Activated CD8-positive, alpha-beta memory T cell treated with anti-CD3 and anti-CD28 coated beads for 24 hours (primary cell): Measurements from ENCODE around the gene RUNX2.

Source experiments
- DNase-seq: peaks from one replicate; pipeline ENCODE4 v3.0.0-alpha.2; 2020

Gene RUNX2

DNA sequence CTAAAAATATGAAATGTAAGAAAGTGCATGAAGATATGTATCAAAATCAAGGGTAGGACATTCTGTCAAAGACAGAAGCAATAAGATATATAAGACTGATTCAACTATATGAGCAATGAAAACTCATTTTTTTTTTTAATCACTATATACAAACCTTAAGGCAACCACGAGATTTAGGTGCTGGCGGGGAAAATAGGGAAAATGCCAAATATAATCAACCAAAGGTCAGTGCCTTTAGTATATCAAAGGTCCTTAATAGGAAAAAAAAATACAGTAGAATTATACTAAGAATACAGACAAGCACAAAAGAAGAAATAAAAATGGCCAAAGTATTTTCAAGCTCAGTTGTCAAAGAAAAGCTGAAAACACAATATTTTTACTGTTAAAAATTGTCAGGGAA is 25.5 kb downstream of the RUNX2 start:
- no peak for DNase-seq

DNA sequence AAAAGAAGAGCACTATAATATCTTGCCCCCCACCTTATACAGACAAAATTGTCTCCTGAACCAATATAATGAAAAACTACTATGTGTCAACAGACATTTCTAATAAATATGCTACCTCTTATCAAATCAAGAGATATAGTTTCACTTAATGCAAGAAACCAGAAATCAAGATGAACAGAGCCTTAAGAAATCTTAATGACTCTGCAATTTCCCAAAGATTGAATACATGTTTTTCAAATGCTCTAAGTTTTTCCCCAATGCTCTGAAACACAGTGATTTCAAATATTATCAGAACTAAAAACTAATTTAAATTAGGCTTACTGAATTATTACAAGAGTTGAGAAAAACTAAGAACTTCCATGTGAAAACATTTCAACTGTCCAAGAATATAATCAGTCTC is 36.3 kb downstream of the RUNX2 start:
- no peak for DNase-seq

DNA sequence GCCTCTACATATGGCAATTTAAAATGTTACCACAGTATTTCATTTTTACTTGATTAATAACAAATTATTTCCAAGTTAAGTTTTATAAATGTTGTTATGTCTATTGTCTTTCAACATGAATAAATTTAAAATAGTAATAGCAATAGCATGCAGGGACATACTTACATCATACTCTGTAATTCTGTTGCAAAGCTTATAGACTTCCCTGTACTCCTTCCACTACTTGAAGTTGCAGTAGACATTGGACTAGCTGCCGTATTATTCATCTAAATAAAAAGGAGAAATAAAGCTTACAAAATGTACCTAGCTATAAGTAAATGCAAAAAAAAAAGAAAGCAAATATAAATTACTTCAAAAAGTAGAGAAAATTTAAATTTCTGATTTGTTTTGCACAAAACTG is 36.9 kb downstream of the RUNX2 start:
- DNase-seq = no peak

DNA sequence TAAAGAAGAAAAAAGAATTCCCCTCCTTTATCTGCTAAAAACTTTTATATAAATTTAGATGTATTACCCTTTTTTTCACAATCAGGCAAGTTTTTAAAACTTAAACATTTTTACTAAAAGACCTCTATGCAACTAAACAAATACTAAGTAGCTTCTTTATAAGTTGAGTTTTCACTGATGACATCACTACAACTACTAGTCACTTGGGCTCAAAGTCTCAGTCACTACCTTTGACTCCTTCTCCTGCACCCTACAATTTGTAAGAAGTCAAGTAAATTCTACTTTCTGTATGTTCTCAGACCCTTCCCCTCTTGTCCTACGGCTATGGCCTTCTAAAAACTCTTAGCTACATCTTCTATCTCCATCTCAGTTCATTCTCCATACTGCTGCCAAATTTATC is 38.4 kb downstream of the RUNX2 start:
- no peak for DNase-seq

DNA sequence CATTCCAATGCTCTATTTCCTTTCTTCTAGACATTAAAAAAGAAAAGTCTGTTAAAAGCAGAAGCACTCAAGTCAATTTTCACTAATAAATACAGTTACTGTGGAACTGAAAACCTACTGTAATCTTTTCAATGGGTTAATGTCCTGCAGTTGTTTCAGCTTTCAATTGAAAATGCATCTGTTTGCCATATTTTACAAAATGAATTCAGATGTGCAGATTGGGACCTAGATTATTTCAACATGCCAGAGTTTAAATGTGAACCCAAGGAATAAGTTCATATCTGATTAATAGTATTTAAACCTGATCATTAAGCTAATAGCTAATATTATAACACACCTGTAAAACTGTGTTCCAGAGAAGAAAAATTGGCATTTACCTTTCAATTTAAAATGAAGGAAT is 39.9 kb downstream of the RUNX2 start:
- no peak for DNase-seq

DNA sequence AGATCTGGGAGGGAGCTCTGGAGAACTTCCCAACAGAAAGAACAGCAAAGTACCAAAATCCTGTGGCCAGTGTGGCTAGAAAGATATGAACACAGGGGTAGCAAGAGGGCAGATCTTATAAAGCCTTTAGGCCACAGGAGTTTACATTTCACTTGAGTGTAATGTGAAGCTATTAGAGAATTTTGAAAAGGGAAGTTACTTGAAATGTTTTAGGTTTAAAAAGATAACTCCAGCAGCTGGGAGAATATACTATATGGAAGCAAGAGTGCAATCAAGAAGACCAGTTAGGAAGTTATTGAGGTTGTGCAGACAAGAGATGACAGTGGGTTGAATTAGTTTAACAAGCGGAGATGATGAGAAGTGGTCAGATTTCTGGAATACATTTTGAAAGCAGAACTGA is 41.7 kb downstream of the RUNX2 start:
- no peak for DNase-seq

DNA sequence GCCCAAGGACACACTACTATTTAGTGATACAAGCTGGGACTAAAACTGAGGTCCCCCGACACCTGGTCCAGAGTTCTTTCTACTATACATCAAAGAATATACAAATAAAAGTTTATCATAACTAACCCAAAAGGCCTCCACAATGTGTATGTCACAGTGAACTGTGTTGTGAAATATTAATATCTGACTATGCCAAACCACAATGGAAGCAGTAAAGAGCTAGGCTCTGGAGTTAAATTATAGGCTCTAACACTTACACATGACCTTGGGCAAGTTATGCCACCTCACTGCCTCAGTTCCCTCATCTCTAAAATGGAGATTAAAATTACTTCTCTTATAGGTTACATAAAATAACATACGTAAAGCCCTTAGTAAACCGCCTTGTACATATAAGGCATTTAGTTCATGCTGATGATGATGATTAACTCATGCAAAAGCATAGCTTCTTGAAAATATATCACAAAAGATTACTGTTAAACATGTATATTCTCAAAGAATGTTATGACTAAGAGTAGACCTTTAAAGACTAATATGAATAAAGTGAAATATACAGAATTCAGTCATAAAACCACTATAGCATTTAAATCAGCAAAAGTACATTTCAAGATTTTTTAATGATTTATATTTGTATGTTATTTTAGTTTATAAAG is 43.9 kb downstream of the RUNX2 start:
- no peak for DNase-seq

DNA sequence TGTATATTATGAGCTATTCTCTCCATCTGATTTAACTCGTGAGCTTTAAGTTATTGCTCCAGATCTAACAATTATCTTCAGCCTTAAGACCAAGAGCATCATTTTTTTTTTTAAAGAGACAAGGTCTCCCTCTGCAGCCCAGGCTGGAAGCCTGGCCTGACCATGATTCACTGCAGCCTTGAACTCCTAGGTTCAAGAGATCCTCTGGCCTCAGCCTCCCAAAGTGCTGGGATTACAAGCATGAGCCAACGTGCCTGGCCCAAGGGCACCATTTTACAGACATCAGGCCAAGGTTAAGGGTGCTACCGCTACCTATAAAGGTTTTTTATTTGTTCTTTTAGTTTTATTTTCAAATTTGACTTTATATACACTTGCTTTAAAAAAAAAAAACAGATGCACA is 47.3 kb downstream of the RUNX2 start:
- no peak for DNase-seq

DNA sequence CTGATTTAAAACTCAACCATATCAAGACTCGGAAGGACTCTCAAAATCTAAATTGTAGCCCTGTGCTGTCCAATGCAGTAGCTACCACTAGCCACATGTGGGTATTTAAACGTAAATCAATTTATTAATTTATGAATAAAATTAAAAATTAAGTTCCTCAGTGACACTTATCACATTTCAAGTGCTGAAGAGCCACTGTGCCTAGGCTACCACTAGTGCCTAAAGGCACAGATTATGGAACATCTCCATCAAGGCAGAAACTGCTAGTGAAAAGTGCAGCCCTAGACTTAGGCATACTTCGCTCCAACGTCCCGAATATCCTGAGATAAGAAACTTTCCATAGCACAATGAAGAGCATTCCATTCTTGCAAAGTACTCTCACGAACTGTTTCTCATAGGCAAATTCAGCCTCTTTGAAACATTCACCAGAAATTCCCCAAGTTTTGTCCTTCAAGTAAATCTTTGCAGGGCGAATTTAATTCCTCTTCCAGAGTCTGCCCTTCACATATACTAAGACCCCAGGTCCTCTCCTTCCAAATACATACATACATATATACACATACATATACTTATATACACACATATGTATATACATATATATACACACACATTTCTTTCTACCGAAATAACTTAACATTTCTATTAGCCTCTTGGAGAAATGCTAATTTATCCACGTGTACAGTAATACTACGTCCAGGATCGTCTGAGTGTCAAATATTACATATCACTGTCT is 48.3 kb downstream of the RUNX2 start:
- DNase-seq = no peak

DNA sequence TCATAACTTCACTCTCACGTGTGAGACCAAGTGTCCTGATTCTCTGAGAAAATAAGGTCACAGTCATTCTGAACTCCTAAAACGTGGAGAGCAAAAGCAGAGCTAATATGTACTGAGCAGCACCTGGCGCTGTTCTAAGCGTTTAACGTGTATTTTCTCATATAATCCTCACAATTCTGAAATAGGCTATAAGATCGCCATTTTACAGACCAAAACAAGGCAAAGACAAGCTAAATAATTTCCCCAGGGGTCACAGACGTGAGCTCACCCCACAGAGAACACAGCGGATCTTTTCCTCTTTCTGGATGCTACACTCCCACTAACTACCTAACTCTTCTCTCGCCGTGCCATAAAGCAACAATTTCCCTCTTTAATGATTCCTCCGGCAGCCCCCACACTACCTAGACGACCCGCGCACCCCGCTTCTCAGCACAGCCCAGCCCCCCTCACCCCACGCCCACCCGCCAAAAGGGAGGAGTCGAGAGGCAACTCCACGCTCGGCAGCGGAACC is 49.0 kb downstream of the RUNX2 start:
- peak; percentile 94 for DNase-seq

DNA sequence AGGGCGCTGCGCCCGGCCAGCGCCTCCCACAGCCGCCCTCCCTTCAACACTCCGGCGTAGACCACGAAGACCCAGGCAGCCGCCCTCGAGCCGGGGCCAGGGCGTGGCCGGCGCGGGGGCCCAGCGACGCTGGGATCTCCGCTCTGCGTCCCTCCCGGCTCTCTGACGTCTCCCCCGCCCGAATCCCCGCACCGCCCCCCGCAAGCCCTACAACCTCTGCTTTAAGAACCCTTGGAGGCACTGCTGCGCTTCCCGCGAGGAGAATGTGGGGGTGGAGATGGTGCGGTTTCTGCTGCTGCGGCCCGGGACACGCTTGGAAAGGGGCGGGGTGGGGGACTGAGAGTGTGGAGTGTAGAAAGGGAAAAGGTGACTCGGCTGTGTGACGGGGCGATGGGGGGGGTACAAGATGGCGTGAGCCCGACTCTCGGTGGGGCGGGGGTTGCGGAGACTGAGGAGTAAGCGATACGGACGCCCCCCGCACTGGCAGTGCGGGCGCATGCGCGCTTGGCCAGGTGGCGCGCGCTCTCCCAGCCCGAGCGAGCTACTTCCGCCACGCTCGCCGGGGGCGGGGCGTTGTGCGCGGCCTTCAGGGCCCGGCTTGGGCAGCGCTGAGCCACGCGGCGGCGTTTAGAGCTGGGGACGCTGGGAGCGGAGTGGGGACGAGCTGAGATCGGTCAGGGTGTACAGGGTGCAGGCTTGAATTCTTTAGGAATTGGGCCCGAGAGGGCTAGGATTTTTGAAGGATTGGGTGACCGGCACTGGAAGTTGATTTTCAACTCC is 49.6 kb downstream of the RUNX2 start, which contains the start of gene SUPT3H:
Gene SUPT3H (minus strand): TSS at position 381 of the 780 bp plus-strand sequence.
- peak; percentile 97 for DNase-seq

DNA sequence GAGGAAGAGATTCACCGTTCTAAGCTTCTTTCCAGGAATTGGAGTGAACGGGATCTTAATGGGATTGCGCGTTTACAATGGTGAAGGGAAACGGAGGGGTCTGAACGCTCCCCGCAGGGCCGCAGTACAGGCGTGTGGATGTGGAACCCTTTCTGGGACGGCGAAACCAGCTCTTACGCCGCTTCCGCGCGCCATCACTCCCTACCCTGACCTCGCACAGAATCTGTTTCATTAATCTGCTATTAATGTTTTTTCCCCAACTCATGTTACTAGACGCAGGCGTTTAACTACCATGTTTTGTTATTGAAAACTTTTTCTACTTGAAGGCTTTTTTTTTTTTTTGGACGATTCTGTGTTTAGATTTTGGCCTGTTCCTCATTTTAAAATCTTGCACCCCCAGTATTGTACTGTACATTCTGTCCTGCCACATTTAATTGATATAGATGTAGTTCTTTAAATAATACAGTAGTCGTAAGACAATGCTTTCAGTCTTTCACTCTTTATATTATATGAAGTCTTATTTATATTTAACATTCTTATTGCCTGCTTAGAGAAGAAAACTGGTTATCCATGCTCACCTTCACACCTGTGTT is 50.3 kb downstream of the RUNX2 start:
- no peak for DNase-seq

DNA sequence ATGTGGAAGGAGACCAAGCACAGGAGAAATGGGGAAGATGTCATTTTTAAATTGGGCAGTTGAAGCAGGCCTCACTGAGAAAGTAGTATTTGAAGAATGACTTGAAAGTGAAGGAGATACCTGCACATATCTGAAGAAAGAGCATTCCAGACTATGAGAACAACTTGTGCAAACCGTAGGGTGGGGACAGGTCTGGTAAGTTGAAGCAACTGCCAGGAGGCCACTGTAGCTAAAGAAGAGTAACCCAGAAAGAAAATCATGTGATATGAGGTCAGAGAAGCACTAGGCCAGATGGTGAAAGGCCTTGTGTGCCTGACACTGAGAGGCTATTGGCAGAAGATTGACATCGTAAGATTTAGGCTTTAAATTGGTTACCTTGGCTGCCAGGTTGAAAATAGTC is 54.3 kb downstream of the RUNX2 start:
- no peak for DNase-seq

DNA sequence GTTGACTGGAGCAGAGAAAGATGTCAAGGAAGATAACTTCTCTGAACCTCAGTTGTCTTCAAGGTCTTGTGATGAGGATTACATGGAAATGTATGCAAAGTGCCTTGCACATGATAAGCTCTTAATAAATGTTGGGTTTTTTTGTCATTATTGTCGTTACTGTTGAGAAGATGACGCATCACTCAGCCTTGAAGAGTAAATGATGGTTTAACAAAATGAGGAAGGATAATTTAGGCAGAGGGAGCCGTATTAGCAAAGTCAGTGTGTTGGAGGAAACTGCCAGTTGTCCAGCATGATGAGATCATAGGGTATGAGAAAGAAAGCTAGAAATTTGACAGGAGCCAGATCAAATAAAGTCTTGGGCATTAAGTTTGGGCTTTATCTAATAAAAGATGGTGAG is 58.4 kb downstream of the RUNX2 start:
- DNase-seq = no peak

DNA sequence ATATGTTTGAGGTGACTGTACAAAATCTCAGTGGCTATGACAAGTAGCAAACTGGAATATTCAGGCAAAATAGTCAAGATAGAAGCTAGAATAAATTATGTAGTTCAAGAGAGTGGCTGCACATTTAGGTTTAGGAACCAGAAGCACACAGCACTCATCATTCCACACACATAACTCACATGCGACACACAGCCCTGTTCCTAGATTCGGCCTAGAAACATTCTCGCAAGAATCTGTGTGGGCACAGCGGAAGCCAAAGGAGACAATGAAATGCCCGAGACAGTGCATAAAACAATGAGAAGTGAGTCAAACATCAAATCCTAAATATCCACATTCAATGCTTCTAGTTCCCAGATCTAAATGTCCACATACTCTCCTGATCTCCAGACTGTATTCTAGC is 59.1 kb downstream of the RUNX2 start:
- DNase-seq = no peak

DNA sequence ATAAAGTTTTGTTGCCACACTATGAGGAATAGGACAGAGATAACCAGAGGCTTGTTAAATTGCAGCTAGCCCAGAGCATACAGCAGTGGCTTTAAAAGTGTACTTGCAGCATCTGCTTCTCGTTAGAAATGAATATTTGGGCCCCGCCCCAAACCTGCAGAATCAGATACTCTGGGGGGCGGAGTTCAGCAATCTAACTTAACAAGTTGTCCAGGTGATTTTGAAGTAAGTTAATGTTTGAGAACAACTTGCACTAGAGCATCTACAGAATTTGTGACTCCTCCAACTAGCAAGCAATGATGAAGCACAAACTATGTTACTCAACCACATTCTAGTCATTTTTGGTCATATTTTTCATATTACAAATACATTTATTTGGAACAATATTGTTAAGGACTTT is 60.2 kb downstream of the RUNX2 start:
- no peak for DNase-seq

DNA sequence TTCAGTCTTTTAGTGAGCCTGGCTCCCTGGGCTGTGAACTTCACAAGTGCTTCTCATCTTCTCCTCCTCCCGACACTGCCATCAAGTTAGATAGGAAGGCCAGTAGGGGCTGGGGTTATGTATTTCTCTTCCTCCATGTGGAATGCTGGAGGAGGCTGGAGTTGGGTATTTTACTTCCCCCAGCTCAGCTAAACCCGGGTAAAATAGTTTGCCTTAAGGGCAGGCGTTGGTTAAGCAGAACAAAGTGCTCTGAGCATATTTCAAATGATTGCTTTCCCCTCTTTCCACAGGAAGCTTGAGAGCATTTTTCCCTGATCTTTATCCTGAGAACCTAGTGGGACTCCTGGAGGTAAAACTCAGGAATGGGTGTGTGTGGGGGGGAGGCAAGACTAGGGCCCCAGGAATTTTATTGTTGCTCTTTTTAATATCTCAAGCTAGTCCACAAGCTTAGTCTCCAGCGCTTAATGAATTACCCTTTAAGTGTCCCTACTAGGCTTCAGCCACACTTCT is 66.5 kb downstream of the RUNX2 start:
- DNase-seq = no peak

DNA sequence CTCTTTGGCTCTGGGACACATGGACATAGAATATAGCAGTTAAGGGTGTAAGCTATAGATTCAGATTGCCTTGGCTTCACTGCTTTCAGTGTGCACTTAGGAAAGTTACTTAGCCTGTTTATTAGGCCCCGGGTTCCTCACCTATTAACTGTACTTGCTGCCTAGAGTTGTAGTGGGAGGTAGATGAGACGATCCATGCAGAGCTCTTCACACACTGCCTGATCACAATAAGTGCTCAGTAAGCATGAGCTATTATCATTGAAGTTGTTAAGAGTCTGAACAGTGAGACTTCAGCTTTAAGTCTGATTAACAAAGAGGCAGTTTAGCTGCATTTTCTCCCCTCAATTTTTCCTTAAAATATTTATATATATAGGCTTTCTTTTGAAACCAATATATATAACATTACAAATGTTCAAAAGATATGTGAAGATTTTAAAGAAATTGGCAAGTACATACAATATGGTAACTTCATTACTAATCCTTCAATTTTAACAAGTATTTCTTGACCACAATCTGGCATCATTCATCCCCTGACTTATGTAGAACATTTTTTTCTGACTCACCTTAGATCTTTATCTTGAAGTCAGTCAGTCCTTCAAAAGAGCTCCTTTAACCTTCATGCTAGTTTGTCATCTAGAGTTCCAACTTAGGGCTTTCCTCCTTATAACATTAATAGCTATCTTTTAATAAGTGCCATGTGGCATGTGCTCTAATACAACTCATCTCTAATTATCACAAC is 70.1 kb downstream of the RUNX2 start:
- no peak for DNase-seq

DNA sequence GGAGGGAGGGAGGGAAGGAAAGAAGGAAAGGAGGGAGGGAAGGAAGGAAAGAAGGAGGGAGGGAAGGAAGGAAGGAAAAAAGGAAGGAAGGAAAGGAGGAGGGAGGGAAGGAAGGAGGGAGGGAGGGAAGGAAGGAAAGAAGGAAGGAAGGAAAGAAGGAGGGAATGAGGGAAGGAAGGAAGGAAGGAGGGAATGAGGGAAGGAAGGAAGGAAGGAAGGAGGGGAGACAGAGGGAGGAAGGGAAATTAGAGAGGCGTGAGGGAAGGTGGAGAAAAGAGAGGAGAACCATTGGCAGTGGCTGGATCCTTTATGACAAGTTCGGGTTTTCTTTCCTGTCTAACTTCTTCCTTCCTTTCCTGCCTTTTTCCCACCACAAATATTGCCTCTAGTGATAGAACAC is 71.9 kb downstream of the RUNX2 start:
- DNase-seq = no peak

DNA sequence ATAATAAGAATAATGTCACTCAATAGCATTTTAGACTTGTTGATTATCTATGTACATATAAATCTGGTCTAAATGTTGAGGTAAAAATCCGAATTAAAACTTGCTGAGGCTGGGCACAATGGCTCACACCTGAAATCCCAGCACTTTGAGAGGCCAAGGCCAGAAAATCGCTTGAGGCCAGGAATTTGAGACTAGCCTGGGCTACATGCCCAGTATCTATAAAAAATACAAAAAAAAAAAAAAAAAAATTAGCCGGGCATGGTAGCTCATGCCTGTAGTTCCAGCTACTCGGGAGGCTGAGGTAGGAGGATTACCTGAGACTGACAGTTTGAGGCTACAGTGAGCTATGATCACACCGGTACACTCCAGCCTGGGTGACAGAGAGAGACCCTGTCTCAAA is 83.8 kb downstream of the RUNX2 start:
- DNase-seq = no peak

DNA sequence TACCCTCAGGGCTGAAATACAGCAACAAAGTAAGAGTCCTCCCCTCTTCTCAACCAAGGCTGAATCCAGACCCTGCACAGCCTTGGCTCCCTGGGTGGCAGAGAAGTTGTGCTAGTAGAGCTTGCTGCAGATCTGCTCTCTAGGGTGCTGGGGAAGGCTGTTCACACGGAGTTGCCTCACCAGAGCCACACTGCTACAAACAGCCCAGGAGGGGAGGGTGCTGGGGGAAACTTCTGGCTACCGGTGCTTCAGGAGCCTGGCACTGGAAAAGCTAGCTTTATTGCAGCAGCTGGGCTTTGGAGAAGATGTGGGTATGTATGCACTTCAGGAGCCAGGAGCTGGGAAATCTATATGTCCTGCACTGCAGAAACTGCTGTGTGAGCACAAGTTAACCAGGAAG is 87.2 kb downstream of the RUNX2 start:
- no peak for DNase-seq

DNA sequence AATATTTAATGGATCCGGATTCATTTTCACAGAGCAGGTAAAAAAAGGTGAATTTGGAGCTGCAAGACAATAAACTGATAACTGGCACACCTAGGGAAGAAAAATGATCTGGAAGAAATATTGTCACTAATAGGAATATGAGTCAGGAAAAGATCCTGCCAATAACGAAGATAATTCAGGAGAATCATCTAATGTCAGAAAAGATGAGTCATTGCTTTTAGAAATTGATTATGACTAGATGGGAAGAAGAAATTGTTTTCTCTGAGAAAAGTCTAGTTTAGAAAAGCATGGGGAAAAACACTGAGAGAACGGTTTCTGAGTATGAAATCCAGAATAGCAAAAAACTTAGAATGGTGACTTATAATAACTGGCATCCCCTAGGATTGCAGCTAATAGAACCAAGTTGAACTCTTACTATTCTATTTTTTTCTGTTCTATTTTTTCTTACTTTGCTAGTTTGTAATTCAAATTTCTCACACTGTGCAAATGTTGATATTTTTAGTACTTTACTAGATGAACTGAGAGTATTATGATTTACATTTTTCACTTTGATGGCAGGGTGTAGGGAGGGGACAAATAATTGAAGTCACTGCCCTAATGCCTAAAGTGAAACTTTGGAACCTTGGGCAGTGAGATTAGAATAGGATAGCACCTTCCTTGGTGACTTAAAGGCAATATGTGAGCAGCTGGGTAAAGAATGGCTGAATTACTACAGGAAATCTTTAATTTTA is 87.8 kb downstream of the RUNX2 start:
- no peak for DNase-seq
